HepG2 (cell line): ENCODE measurements around the gene CYSRT1. TPM values are rescaled to one million over a fixed set of nuclear protein-coding genes. Genes with fewer than 3 reads are reported as not detected.

Experiments used
- CEBPZ ChIP-seq: IDR thresholded peaks from 2 replicates; pipeline ENCODE4 v1.6.1; 2012; ENCODE audit warnings: low read length, improper control_type of control experiment
- FLYWCH1 ChIP-seq: sonication (generic); formaldehyde crosslinking; IDR thresholded peaks from 2 replicates; pipeline ENCODE4 v1.8.1; 2023; ENCODE audit warnings: mild to moderate bottlenecking, missing genetic modification reagents
- HMGXB4 ChIP-seq, 2 experiments: sonication (generic) in 1 of 2; formaldehyde crosslinking in 1 of 2; IDR thresholded peaks; 2 replicates each; pipeline versions ENCODE4 v1.4.0 to v1.6.1; 2018 to 2020; ENCODE audit warnings: missing genetic modification reagents in 2 of 2, borderline replicate concordance in 1 of 2, low read depth in 1 of 2, mild to moderate bottlenecking in 1 of 2, missing biosample characterization in 1 of 2
- HNF4A ChIP-seq: sonication (generic); formaldehyde crosslinking; IDR thresholded peaks from 2 replicates; pipeline ENCODE4 v1.4.0; 2020; ENCODE audit warnings: missing genetic modification reagents
- HOXA3 ChIP-seq: sonication (generic); formaldehyde crosslinking; IDR thresholded peaks from 2 replicates; pipeline ENCODE4 v1.5.0; 2020; ENCODE audit warnings: missing genetic modification reagents
- JARID2 ChIP-seq: sonication (generic); formaldehyde crosslinking; IDR thresholded peaks from 2 replicates; pipeline ENCODE4 v1.8.1; 2023; ENCODE audit warnings: missing genetic modification reagents, inconsistent platforms; ENCODE audit not compliant: insufficient replicate concordance
- PITX1 ChIP-seq: sonication (generic); formaldehyde crosslinking; IDR thresholded peaks from 2 replicates; pipeline ENCODE4 v1.5.1; 2020; ENCODE audit warnings: mild to moderate bottlenecking, missing genetic modification reagents
- SAP130 ChIP-seq: IDR thresholded peaks from 2 replicates; pipeline ENCODE4 v1.6.1; 2016; ENCODE audit warnings: low read depth
- SKI ChIP-seq: fragments of 450-650 bp; IDR thresholded peaks from one replicate; pipeline ENCODE4 v1.6.1; 2018; ENCODE audit warnings: mild to moderate bottlenecking; ENCODE audit not compliant: partially characterized antibody
- SSRP1 ChIP-seq: IDR thresholded peaks from 2 replicates; pipeline ENCODE4 v1.6.1; 2016; ENCODE audit warnings: control low read depth
- TBX3 ChIP-seq: fragments of 450-650 bp; IDR thresholded peaks from 2 replicates; pipeline ENCODE4 v1.6.1; 2017; ENCODE audit warnings: antibody characterized with exemption, mild to moderate bottlenecking, inconsistent platforms, borderline replicate concordance
- ZNF136 ChIP-seq: sonication (generic); formaldehyde crosslinking; IDR thresholded peaks from 2 replicates; pipeline ENCODE4 v1.8.1; 2022; ENCODE audit warnings: low read depth, mild to moderate bottlenecking, moderate library complexity, missing genetic modification reagents
- ZNF281 ChIP-seq: sonication (generic); formaldehyde crosslinking; IDR thresholded peaks from 2 replicates; pipeline ENCODE4 v1.4.0; 2020; ENCODE audit warnings: missing genetic modification reagents, borderline replicate concordance
- ZNF282 ChIP-seq: fragments of 450-650 bp; IDR thresholded peaks from 2 replicates; pipeline ENCODE4 v1.6.1; 2018; ENCODE audit not compliant: partially characterized antibody
- ZNF564 ChIP-seq: sonication (generic); formaldehyde crosslinking; IDR thresholded peaks from 2 replicates; pipeline ENCODE4 v1.8.1; 2023; ENCODE audit warnings: mild to moderate bottlenecking, missing genetic modification reagents
- ZNF570 ChIP-seq: sonication (generic); formaldehyde crosslinking; IDR thresholded peaks from 2 replicates; pipeline ENCODE4 v1.4.0; 2020; ENCODE audit warnings: mild to moderate bottlenecking, missing genetic modification reagents, borderline replicate concordance
- ZNF607 ChIP-seq: sonication (generic); formaldehyde crosslinking; IDR thresholded peaks from 2 replicates; pipeline ENCODE4 v1.5.1; 2020; ENCODE audit warnings: missing genetic modification reagents, mild to moderate bottlenecking, borderline replicate concordance
- ZNF724P ChIP-seq: sonication (generic); formaldehyde crosslinking; IDR thresholded peaks from 2 replicates; pipeline ENCODE4 v1.8.0; 2022; ENCODE audit warnings: missing genetic modification reagents, borderline replicate concordance
- ZNF773 ChIP-seq: sonication (generic); formaldehyde crosslinking; IDR thresholded peaks from 2 replicates; pipeline ENCODE4 v1.4.0; 2020; ENCODE audit warnings: missing genetic modification reagents, borderline replicate concordance
- polyA plus RNA-seq, 8 experiments: library from polyadenylated mRNA; depleted of rRNA in 3 of 8; stranded (reverse) in 7 of 8; unstranded in 1 of 8; fragments of >200 nt; fragmentation: Illumina TruSeq in 4 of 8; extraction: Trizol in 4 of 8; gene quantifications; 2 replicates each; pipeline versions ENCODE4 v1.2.1 to v1.2.3, GENCODE V29; 2011 to 2016; ENCODE audit warnings: low read depth in 4 of 8, missing spikeins in 1 of 8, mixed read lengths in 1 of 8; ENCODE audit not compliant: insufficient read depth in 1 of 8
- total RNA-seq, 5 experiments: library from RNA; depleted of rRNA; stranded (reverse); fragments of >200 nt; fragmentation: Illumina TruSeq; extraction: Trizol; gene quantifications; 2 replicates each; pipeline ENCODE4 v1.2.3, GENCODE V29; 2016; ENCODE audit warnings: low read depth in 1 of 5

The CYSRT1 gene
- total and polyA plus RNA-seq, 2 of the 13 experiments (the other 11 are each of a cell fraction or from before 2014, with no cell fraction given): 1.5 to 2.1 TPM

- TF ChIP-seq JARID2 (CRISPR knock-in tag): no peak
- TF ChIP-seq SSRP1 (CRISPR knock-in tag): no peak
- TF ChIP-seq ZNF136 (CRISPR knock-in tag): no peak
- no peak for TF ChIP-seq ZNF607
- no peak for TF ChIP-seq ZNF570 (CRISPR knock-in tag)
- TF ChIP-seq PITX1 (CRISPR knock-in tag): peak; percentile 57; the same call in 1 of the 2 replicates
- peak; percentile 34; the same call in 1 of the 2 replicates for TF ChIP-seq ZNF281 (CRISPR knock-in tag)
- TF ChIP-seq ZNF282: no peak
- TF ChIP-seq SAP130 (CRISPR knock-in tag): peak; percentile 72
- 0 out of 4 replicates have a peak, but pooled peaks of 1 of the 2 experiments have one; percentile 37 for TF ChIP-seq HMGXB4 (CRISPR knock-in tag; IDR thresholded peaks at IDR 0.05; ENCODE audit: borderline replicate concordance in 1 of 2, low read depth in 1 of 2)
- peak; percentile 40; the same call in 1 of the 2 replicates for TF ChIP-seq ZNF564
- TF ChIP-seq ZNF724P (CRISPR knock-in tag): no peak
- TF ChIP-seq SKI: no peak
- TF ChIP-seq ZNF773 (CRISPR knock-in tag): no peak
- no peak for TF ChIP-seq CEBPZ
- TF ChIP-seq HNF4A: peak; percentile 57
- no peak for TF ChIP-seq HOXA3 (CRISPR knock-in tag)
- no peak for TF ChIP-seq FLYWCH1 (CRISPR knock-in tag)
- no peak for TF ChIP-seq TBX3
Measured at GRCh38 chr9:137253717-137254623, 29.0 kb downstream of the CYSRT1 start (continued).
